ENCODE measurements around the gene LRRC3.

The LRRC3 gene

DNA sequence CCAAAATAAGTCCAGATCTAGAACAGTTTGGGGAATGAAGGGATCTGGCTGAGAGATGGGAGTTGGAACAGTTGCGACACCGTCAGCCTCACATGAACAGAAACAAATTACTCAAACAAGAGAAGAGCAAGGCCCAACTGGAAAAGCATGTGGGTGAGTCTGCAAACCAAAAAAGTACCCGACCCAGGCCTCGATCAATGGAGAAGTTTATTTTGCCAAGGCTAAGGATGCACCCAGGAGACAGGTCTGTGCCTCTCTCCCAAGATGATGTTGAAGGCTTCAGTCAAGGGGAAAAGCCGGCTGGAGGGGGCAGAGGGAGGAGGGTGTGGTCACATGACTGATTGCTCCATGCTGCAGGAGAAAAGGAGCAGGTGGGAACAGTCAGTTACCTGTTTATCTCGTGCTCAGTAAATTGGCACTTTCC, 42.4 kb downstream of the LRRC3 start:
- H3K36me3 ChIP-seq (ENCODE audit: insufficient read depth, low read length): no peaks in the 10 kb centered on the region
- no peak overlapping the region for H3K4me2 ChIP-seq (ENCODE audit: low read depth, low read length, poor library complexity, severe bottlenecking)
- no peak overlapping the region for H3K9ac ChIP-seq (ENCODE audit: low read depth, low read length, poor library complexity, severe bottlenecking)
- H3K27me3 ChIP-seq (ENCODE audit: insufficient read depth, low read length, poor library complexity, severe bottlenecking): no peaks in the 10 kb centered on the region
- H3F3A ChIP-seq (ENCODE audit: low read depth): no peaks in the 10 kb centered on the region
- H3K9me2 ChIP-seq (replicated peaks; ENCODE audit: low read depth, low read length): no peaks in the 10 kb centered on the region
- no peaks in the 10 kb centered on the region for H4K20me1 ChIP-seq (ENCODE audit: insufficient read depth, low read length, poor library complexity, severe bottlenecking)
- no peaks in the 10 kb centered on the region for H3K79me2 ChIP-seq (ENCODE audit: insufficient read depth, low read length)
- H3K4me1 ChIP-seq (ENCODE audit: insufficient read depth, low read length, poor library complexity, severe bottlenecking): no peaks in the 10 kb centered on the region
- H3K4me3 ChIP-seq (ENCODE audit: low read length, poor library complexity, severe bottlenecking): no peak overlapping the region
- no peak overlapping the region for H2AFZ ChIP-seq (ENCODE audit: low read length)
- TF ChIP-seq, protein P1, sequence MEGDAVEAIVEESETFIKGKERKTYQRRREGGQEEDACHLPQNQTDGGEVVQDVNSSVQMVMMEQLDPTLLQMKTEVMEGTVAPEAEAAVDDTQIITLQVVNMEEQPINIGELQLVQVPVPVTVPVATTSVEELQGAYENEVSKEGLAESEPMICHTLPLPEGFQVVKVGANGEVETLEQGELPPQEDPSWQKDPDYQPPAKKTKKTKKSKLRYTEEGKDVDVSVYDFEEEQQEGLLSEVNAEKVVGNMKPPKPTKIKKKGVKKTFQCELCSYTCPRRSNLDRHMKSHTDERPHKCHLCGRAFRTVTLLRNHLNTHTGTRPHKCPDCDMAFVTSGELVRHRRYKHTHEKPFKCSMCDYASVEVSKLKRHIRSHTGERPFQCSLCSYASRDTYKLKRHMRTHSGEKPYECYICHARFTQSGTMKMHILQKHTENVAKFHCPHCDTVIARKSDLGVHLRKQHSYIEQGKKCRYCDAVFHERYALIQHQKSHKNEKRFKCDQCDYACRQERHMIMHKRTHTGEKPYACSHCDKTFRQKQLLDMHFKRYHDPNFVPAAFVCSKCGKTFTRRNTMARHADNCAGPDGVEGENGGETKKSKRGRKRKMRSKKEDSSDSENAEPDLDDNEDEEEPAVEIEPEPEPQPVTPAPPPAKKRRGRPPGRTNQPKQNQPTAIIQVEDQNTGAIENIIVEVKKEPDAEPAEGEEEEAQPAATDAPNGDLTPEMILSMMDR (conservative IDR thresholded peaks at IDR 0.05; ENCODE audit: low read length): no peak
- no peak for TF ChIP-seq EZH2phosphoT487 (IDR thresholded peaks at IDR 0.05; ENCODE audit: borderline replicate concordance)
- H3K9me3 ChIP-seq (ENCODE audit: insufficient read depth, low read depth, low read length): peaks cover 4% of the 10 kb centered on the region; the same call in 1 of the 2 replicates

DNA sequence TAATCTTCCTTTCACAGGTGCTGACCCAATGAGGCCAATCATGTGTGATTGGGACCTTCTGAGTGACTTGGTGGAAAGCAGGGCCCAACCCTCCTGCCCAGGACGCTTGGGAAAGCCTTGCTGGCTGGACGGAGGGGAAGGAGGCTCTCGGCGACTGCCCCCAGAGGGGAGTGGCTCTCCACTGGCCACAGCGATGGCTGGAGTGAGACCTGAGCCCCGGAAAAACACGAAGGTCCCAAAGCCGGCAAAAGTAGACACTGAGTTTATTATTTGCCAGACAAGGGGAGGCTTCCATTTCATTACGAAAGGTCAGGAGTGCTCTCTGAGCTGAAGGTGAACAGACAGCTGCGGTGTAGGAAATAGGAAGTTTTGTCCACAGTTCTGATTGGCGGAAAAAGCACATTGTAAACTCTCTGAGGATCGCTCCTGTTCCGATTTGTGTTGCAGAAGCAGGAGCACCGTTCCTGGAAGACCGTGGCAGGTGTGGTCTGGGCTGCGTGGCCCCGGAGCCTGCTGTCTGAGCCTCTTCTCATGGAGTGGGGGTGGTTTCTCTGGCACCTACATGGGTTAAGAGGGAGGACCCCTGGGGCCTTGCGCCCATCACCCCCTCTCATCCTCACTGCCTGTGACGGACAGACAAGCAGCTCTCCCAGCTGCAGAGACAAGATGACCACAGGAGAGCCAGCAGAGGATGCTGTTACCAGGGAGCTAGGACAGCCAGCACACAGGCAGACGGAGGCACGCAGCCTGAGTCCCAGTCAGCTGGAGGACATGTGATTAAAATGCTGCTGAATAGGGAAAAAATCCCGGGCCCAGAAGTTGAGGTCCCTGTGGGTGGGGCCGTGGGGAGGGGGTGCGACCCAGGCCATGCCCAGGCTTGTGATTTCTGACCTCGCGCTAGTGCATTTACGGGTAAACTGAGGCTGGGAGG, 43.2 kb downstream of the LRRC3 start:
- Histone ChIP-seq H3K27me3 (ENCODE audit: insufficient read depth, low read length, poor library complexity, severe bottlenecking) (no peaks in the 10 kb centered on the region), H3F3A (ENCODE audit: low read depth) (no peaks in the 10 kb centered on the region), H3K4me1 (ENCODE audit: insufficient read depth, low read length, poor library complexity, severe bottlenecking) (no peaks in the 10 kb centered on the region), H3K79me2 (ENCODE audit: insufficient read depth, low read length) (no peaks in the 10 kb centered on the region), H3K9ac (ENCODE audit: low read depth, low read length, poor library complexity, severe bottlenecking) (no peak overlapping the region), H3K4me3 (ENCODE audit: low read length, poor library complexity, severe bottlenecking) (no peak overlapping the region), H3K9me2 (replicated peaks; ENCODE audit: low read depth, low read length) (no peaks in the 10 kb centered on the region), H2AFZ (ENCODE audit: low read length) (no peak overlapping the region), H3K4me2 (ENCODE audit: low read depth, low read length, poor library complexity, severe bottlenecking) (no peak overlapping the region), H3K9me3 (ENCODE audit: insufficient read depth, low read depth, low read length) (no peaks in the 10 kb centered on the region), H3K36me3 (ENCODE audit: insufficient read depth, low read length) (no peaks in the 10 kb centered on the region), H4K20me1 (ENCODE audit: insufficient read depth, low read length, poor library complexity, severe bottlenecking) (no peaks in the 10 kb centered on the region)
- TF ChIP-seq, protein P1 (conservative IDR thresholded peaks at IDR 0.05; ENCODE audit: low read length): no peak
- TF ChIP-seq EZH2phosphoT487 (IDR thresholded peaks at IDR 0.05; ENCODE audit: borderline replicate concordance): no peak

DNA sequence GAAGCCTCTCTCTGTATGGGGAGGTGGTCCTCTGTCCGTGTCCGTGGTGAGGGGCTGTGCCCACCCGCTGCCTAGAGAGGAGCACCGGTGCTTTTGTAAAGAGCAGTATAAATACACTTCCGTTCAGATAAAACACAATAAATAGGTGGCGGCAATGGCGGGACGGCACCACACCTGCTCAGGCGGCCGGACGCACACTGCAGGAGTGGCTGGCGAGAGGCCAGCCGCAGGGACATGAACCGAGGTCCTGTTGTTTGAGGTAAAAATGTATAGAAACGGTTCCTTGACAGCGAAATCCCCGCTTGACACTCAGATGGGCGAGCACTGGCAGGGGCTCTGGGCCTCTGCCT, 43.9 kb downstream of the LRRC3 start:
- no peak overlapping the region for H3K9ac ChIP-seq (ENCODE audit: low read depth, low read length, poor library complexity, severe bottlenecking)
- no peaks in the 10 kb centered on the region for H4K20me1 ChIP-seq (ENCODE audit: insufficient read depth, low read length, poor library complexity, severe bottlenecking)
- H3K36me3 ChIP-seq (ENCODE audit: insufficient read depth, low read length): no peaks in the 10 kb centered on the region
- no peaks in the 10 kb centered on the region for H3F3A ChIP-seq (ENCODE audit: low read depth)
- TF ChIP-seq, protein P1 (conservative IDR thresholded peaks at IDR 0.05; ENCODE audit: low read length): no peak
- no peak for TF ChIP-seq EZH2phosphoT487 (IDR thresholded peaks at IDR 0.05; ENCODE audit: borderline replicate concordance)
- H3K9me3 ChIP-seq (ENCODE audit: insufficient read depth, low read depth, low read length): no peaks in the 10 kb centered on the region
- no peaks in the 10 kb centered on the region for H3K79me2 ChIP-seq (ENCODE audit: insufficient read depth, low read length)
- H3K4me3 ChIP-seq (ENCODE audit: low read length, poor library complexity, severe bottlenecking): no peak overlapping the region
- no peak overlapping the region for H2AFZ ChIP-seq (ENCODE audit: low read length)
- no peaks in the 10 kb centered on the region for H3K4me1 ChIP-seq (ENCODE audit: insufficient read depth, low read length, poor library complexity, severe bottlenecking)
- no peak overlapping the region for H3K4me2 ChIP-seq (ENCODE audit: low read depth, low read length, poor library complexity, severe bottlenecking)
- H3K27me3 ChIP-seq (ENCODE audit: insufficient read depth, low read length, poor library complexity, severe bottlenecking): no peaks in the 10 kb centered on the region
- no peaks in the 10 kb centered on the region for H3K9me2 ChIP-seq (replicated peaks; ENCODE audit: low read depth, low read length)
